Measurements from ENCODE around the gene TMPRSS2.

TMPRSS2 gene

DNA sequence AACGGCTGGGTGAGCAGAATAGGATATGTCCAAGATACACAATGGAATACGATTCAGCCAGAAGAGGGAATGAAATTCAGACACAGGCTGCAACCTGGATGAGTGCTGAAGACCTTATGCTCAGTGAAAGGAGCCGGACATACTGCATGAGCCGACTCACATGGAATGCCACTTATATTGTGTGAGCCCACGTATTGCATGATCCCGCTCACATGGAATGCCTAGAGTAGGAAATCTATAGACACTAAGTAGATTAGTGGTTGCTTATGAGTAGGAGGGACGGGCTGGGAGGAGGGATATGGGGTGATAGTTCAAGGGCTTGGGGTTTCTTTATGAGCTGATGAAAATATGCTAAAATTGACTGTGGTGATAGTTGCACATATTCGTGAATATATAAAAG, 26.8 kb downstream of the TMPRSS2 start:
- no peak for DNase-seq (ENCODE audit: low spot score)

DNA sequence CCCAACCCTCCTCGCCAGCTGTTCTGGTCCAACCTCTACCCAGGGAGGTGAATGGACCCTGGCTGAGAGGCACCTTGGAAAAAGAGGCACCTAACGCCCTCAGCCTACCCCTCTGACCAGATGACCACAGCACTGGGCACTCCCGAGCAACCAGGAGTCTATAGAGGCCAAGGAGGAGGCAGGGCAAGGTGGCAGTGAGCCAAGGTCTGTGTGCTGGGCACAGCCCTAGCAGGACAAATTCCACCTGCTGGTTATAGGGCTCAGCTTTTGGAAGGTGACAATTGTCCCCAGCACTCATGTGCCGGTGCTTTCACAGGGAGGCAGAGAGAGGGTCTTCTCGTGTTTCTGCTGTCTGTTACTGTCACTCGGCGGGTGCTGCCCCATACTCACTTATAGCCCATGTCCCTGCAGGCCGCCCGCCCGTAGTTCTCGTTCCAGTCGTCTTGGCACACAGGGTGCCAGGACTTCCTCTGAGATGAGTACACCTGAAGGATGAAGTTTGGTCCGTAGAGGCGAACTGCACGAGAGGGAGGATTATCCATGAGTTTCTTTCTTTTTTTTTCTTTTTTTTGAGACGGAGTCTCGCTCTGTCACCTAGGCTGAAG, 27.8 kb downstream of the TMPRSS2 start:
- DNase-seq (ENCODE audit: low spot score): no peak

DNA sequence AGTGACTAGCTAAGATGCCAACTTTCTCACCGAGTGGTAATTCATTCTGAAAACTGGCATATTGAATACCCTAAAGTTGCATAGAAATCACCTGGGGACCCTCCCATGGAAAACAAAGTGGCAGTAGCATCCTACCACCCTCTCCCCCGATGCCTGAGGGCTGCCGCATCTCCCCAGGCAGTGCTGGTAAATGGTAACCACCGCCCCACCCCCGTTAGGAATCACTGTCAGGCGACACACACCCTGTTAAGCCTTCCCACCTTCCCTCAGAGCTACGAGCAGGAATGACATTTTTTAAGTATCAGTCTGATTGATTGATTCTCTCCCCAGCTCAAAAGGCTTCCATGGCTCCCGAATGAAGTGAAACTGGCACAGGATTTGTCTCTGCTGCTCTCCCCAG, 28.3 kb downstream of the TMPRSS2 start:
- no peak for DNase-seq (ENCODE audit: low spot score)

DNA sequence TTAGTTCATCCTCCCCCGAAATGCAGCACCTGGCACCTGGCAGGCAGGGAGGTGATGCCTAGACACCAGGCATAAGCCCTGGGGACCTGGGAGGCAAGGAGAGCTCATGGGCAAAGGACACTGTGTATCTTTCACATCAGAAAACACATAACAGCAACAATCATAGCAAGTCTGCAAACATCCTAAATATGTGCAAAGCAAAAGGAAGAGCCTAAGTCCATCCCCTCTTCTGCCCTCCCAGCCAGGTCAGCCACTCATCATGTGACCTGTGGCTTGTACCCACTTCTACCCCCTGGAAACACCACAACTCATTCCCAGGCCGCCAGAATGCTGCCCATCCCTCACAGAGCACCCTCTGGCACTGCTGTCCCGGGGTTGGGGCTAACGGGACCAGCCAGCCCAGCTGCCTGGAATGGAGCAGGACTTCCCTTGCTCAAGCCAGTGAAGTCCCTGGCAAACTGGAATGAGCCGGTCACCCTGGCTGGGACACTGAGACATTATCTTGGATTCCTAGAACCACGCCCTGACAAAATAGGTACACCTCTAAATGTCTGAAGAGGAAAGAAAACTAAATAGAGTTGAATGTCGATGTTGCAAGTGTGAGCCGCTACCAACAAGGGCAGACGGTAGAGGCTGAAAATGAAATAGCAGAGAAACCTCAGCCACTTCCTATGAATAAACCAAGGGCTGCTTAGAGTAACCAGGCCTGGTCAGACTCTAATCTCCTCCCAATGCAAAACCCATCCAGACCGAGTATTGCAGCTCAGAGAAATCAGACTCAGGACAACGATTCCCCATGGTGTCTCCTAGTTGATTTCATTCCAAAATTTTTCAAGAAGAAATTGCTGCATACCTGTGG, 29.4 kb downstream of the TMPRSS2 start:
- DNase-seq (ENCODE audit: low spot score): no peak

DNA sequence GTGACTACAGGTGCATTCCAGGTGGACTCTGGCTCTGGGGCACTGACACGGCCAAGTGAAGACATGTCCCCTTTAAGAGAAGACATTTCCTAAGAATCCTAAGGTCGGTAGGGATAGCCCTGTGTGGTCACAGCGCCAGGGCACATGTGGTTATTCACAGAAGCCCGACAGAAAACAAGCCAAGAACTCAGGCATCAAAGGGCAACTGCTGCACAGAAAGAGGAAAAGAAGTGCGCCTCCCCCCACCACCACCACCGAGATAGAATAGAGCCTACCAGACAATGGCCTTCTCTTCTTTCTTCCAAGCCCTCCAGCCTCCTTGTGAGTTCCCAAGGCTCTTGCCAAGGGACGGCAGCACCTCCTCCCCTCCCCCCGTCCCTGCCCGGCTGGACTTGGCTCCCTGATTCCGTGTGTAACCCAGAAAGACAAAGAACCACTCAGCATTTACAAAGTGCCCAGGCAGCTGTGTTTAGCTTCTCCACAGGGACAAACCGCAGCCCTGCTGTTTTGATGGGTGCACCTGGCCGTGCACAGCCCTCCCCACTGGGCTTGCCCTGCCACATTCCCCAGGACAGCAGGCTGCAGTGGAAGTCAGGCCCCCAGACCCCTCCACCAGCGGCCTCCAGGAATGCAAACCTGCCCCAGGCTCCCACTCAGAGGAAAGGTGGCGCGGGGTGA, 30.2 kb downstream of the TMPRSS2 start:
- peak; percentile 39 for DNase-seq (ENCODE audit: low spot score)

DNA sequence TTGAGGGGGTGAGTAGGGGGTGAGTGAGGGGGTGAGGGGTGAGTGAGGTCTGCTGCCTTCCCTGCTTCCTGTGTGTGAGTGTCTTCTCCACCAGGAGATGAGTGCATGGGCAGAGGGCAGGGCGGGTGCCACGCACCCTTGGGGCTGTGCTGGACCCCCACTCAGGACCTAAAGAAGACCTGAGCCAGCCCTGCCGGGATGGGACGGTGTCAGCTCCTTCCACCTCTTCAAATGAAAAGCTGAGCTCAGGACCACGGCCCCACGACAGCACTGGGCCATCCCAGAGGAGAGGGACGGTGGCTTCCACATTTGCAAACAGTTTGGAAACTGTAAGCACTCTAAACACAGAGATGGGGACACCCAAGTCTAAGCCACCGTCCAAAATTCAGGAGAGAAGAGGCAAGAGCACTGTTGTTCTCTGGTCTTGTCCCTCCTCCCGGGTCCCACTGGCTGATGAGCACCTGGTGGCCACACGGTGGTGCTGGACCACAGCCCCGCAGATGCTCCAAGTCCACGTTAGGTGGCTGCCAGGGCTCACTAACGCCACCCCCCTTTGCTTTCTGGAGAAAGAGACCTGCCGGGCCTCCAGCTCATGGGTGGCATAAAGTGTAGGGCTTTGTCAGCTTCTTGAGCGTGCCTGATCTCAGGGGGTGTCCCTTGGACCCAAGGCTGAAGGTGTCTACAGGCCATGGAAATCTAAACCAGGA, 32.1 kb downstream of the TMPRSS2 start:
- no peak for DNase-seq (ENCODE audit: low spot score)

DNA sequence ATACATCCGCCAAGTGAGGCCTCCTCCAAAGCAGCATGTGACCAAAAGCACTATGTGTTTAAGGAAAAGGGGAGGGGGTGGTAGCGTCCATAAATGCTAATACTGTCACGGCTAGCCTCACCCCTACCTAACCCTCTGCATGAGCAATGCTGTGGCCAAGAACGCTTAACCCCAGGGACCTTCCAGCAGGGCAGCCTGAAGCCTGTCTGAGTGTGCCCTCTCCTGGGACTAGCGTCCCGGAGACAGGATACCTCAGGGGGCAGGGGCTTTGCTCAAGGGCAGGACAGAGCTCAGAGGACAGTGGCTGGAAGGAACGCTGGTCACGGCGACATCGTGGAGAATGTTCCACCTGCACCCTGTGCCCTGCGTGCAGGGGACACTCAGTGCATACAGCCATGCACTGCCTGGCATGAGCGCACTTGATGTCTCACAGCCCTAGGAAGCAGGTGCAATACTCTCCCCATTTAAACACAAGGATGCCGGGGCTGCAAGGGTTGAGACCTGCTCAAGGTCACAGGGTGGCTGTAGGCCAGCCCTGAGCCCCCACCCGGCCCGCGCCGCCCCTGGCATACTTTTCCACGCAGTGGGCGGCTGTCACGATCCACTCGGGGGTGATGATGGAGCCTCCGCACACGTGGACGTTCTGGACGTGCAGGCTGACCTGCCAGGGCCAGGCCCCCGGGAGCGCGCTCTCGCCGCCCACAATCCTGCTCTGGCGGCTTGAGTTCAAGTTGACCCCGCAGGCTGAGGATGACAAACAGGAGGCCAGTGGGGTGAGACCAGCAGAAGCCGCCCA, 35.0 kb downstream of the TMPRSS2 start:
- DNase-seq (ENCODE audit: low spot score): no peak

DNA sequence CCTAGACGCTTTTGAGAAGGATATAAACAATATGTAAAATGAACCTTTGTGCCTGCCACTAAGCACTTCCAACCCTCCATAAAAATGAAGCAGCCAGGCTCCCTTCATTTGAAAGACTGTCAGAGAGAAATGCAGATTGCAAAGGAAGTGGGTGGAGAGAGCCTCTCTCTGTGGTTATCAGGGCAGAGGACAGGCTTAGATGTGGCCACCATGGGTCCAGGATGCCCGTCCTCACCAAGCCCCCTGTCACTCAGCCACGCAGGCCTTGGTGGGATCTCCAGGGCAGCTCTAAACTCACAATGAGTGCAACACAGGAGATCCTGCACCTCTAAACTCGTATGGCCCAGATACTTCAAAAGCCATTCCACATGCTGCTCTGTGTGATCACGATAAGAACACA, 37.9 kb downstream of the TMPRSS2 start:
- DNase-seq (ENCODE audit: low spot score): no peak

DNA sequence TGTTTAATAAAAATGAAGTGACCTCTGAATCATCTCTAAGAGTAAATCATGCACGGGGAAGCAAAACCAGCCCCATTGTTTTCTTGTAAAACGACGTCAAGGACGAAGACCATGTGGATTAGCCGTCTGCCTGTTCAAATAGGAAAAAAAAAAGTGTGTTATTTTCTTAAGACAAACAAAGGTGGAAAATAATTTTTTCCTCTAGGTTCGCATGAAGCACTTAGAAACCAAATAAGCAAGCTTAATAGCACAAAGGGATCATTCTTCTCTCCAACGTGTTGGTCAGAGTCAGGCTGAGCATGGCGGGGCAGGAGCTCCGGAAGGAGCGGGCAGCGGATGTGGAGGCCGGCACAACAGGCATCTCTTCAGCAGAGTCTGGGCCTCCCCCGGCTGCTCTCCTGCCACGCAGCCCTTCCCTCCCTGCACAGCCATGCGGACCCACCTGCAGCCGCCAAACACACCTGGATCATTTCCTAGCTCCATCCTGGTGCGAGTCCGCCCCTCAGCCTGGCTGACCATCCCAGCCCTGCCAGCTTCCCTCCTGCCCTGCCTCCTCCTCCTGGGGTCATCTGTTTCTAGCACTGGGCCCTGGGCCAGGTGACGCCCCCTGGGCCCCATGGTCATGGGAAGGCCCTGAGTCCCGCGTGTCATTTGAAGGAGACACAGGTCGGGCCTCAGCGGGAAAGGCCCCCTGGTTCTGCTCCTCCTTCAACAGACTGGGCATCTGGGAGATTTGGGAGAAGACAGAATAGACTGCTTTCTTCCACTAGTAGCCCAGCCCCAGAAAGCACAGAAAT, 41.7 kb downstream of the TMPRSS2 start:
- no peak for DNase-seq (ENCODE audit: low spot score)

DNA sequence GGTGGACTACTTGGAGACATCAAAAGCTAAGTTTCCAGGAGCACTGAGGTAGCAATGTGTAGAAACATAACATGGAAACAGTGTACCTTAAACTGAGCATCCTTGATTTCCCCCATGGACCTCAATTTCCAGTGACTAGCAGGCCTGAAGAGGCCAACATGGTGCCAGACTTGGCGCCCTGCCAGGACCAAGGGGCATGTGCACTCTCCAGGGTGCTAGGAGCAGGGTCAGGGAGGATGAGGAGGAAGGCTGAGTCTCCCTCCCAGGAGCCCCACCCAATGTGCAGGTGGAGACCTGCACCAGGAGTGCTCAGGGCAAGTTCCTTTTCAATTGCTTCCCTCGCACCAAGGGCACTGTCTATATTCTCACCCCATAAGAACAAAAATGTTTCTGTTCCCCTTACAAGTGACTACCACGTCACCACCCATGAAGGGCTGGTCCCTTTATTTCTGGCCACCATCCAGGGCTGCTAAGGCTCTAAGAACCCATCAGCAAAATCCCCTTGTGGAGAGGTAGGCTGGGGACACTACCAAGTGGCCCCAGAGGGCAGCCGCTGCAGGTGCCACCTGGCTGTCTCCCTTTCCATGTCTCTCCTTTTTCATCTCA, 42.7 kb downstream of the TMPRSS2 start:
- DNase-seq (ENCODE audit: low spot score): no peak

DNA sequence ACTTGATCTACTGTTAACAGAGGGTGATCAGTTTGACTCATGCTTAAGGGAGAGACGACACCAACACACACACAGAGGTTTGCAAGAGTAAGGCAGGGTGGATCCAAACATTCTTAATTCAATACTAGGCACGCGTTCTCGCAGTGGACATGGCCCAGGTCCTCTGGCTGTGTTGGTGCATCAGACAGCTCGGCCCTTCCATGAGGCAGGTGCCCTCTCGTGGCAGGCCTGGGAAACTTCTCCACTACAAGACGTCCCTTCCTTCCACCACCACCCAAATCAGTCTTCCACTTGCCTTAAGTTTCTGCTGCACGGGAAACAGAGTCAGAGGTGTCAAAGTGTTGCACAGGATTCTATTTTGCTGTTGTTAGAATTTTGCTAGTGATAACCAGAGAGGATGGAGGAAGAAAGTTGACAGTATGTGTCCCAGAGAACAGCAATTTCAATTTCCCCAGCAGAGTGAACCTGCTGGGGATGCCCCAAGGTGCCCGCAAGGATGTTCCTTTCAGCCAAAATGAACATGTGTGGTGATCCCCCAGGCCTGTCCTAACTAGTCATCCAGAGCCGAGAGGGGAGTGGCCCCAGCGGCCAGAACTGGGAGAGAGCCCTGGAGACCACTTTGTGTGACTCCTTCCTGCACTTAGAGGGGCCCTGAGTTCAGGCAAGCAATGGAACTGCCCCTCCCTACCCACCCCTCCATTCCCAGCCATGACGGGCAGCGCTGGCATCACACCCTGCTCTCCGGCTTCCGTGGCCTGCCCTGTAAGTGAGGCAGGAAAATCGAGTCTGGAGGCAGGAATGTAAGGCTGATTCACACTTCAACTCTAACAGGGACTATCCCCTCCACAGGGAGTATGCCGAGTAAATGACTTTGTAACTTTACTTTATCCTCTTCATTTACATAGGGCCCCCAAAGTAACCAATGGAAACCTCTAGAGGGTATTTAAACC, 47.1 kb downstream of the TMPRSS2 start:
- DNase-seq (ENCODE audit: low spot score): peak; percentile 31

DNA sequence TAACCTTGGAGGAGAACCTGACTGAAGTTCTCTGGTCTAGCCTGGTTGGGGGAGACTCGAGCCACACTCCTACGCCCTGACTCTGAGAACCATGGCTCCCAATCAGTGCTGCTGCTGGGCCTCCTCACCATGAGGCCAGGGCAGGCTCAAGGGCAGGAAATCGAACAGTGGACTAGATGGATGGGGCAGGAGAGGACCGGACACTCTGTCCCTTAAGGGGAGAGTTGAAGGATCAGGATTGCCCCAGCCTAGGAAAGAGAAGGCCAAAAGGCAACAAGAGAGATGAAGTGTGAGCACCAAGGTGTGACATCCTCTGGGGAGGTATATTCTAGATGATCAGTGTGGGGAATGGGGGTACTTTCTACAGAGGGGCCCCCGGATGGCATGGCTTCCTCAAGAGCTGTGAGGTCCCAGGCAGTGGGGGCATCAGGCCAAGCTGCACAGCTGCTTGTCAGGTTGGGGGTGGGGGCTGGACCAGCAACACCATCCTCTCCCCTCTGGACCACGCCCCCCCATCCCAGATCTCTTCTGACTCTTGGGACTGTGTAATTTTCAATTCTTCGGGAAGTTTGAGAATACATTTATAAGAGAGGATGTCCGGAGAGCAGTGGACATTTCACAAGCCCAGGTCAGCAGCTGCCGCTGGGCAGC, 47.9 kb downstream of the TMPRSS2 start:
- DNase-seq (ENCODE audit: low spot score): no peak

DNA sequence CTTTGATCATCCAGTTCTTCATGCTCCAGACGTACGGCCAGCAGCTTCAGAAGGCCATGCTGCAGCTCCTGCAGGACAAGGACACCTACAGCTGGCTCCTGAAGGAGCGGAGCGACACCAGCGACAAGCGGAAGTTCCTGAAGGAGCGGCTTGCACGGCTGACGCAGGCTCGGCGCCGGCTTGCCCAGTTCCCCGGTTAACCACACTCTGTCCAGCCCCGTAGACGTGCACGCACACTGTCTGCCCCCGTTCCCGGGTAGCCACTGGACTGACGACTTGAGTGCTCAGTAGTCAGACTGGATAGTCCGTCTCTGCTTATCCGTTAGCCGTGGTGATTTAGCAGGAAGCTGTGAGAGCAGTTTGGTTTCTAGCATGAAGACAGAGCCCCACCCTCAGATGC, 49.4 kb downstream of the TMPRSS2 start:
- no peak for DNase-seq (ENCODE audit: low spot score)

DNA sequence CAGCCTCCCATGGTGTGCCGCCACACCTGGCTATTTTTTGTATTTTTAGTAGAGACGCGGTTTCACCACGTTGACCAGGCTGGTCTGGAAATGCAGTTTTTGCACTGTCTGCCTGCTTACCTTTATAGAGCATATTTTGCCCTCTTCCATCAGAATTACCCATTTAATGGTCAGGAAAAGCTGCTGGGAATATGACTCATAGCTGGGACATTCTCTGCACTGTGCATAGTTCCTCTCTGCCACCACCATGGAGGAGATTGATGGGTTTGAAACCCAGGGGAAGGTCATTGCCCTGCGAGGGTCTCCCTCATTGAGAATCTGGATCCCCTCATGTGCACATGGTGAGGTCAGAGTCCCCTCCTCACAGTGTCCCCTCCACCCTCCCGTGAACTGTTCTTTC, 49.8 kb downstream of the TMPRSS2 start:
- no peak for DNase-seq (ENCODE audit: low spot score)

DNA sequence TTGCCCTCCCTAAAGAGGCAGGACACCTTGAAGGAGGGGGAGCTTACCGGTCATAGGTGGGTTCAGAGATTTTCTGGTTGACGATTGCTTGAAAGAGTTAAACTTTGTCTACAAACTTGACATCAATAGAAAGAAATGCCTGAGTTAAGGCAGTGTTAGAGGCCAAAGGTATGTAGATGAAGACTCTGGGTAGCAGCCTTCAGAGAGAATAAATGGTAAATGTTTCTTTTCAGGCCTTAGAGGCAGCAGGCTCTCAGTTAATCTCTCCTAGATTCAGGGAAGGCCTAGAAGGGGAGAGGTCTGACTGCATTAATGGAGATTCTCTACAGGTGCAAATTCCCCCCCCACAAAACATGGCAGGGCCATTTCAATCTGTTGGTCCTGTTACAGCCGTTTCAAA, 54.2 kb downstream of the TMPRSS2 start:
- DNase-seq (ENCODE audit: low spot score): no peak

DNA sequence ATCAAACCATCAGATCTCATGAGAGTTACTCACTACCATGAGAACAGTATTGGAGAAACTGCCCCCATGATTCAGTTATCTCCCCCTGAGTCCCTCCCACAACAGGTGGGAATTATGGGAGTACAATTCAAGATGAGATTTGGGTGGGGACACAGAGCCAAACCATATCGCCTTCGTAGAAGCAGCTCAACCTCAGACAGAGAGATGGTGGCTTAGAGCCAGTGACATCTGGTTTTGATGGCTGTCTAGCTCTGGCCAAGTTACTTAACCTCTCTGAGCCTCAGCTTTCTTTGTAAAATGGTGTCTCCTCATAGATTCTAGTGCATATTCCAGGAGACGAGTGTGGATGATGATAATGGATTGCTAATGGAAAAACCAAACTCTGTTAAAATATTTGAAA, 54.8 kb downstream of the TMPRSS2 start:
- no peak for DNase-seq (ENCODE audit: low spot score)

DNA sequence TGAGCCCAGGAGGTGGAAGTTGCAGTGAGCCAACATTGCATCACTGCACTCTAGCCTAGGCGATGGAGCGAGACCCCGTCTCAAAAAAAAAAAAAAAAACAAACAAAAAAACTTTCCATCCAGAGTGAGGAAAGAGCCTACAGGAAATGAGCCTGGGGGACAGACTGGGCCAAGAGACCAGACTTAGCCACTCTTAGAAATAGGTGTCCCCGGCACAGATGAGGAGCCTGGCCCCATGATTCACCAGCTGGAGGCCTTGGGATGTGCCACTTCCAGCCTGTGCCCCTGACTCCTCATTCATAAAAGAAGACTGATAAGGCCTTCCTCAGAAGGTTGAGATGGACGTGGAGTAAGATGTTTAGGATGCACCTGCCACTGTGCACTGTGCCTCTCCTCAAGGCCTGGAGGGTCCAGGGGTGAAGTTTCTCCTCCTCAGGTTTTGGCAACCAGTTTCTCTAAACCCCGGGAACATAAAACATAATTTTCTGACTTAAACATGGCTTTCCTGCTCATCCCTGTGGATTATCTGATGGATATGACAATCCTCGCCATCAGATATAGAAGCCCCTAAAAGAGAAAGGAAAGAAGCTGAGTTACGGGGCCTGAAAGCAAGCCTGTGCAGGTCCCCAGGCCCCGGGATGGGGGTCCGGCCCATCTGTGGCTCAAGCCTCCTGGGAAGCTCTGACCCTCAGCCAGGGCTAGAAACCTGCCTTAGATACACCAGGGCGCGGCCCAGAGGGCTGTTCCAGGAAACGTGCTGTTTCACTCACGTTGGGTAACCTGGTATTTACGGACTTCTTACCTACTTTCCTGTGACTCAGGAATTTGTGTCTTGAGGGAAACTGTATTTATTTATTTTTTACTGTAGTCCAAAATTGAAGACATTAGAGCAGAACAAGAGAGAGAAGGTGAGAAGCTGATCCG, 55.9 kb downstream of the TMPRSS2 start:
- no peak for DNase-seq (ENCODE audit: low spot score)

DNA sequence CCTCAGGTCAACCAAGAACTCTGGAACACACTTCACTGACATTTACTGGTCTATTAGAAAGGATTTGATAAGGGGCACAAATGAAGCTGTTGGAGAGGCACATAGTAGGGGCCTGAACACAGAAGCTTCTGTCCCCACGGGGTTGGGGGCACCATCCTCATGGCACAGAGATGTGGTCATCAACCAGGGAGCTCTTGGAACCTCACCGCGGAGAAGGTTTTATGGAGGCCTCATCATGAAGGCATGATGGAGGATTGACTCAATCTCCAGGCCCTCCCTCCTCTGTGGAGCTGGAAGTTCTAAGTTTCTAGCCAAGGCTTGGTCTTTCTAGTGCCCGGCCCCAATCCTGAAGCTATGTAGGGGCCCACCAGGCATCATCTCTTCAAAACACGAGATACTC, 58.3 kb downstream of the TMPRSS2 start:
- DNase-seq (ENCODE audit: low spot score): no peak
